Inflammatory macrophage treated with lipopolysaccharide for 1 hour (primary cell): ENCODE measurements around the gene OR5H6.
A peak's percentile ranks its signal among the peaks of the same experiment; 100 is the strongest.
"Not testable (repeated sequence)": the region's sequence is repeated elsewhere in the genome, so short reads cannot be mapped to it uniquely, and the experiment has no call there.

Experiments
- DNase-seq, 2 donors: peaks; one replicate each; pipeline ENCODE4 v3.0.0-alpha.2; 2020 to 2022

Gene OR5H6

GRCh38 chr3:98263944-98264343, at the start of gene OR5H6:
OR5H6 (plus strand) TSS chr3:98264244; CDS start chr3:98264333, 89 bp downstream.
- DNase-seq = no peak

- DNase-seq = peak; percentile 41 to 53
These were observed 49.0 kb upstream of the OR5H6 start for GRCh38 chr3:98215051-98215450.

GRCh38 chr3:98223907-98224672, 40.0 kb upstream of the OR5H6 start:
- DNase-seq = no peak

- no peak for DNase-seq
These were observed 31.6 kb upstream of the OR5H6 start for GRCh38 chr3:98232489-98232888.

GRCh38 chr3:98233468-98233867, 30.6 kb upstream of the OR5H6 start:
- DNase-seq = peak in 1 of 2 donors; percentile 6

GRCh38 chr3:98240131-98240530, 23.9 kb upstream of the OR5H6 start:
- peak; percentile 63 to 78 for DNase-seq

GRCh38 chr3:98242155-98242554, 21.9 kb upstream of the OR5H6 start:
- DNase-seq = no peak

- DNase-seq = no peak
These were observed 20.2 kb upstream of the OR5H6 start for GRCh38 chr3:98243843-98244242.

- DNase-seq = no peak
These were observed 17.9 kb upstream of the OR5H6 start for GRCh38 chr3:98246142-98246541.

GRCh38 chr3:98256026-98256425, 8.0 kb upstream of the OR5H6 start:
- DNase-seq = not testable (repeated sequence)

GRCh38 chr3:98259707-98260106, 4.3 kb upstream of the OR5H6 start:
- DNase-seq = peak in 1 of 2 donors; percentile 3

GRCh38 chr3:98262046-98262445, 2.0 kb upstream of the OR5H6 start:
- no peak for DNase-seq

GRCh38 chr3:98269846-98270245, 5.8 kb downstream of the OR5H6 start:
- no peak for DNase-seq

GRCh38 chr3:98272126-98272525, 8.1 kb downstream of the OR5H6 start:
- DNase-seq = no peak

- DNase-seq = no peak
These were observed 10.9 kb downstream of the OR5H6 start for GRCh38 chr3:98274914-98275313.

GRCh38 chr3:98282205-98282604, 18.2 kb downstream of the OR5H6 start, which contains the start of gene OR5H2:
OR5H2 (plus strand) TSS chr3:98282505; CDS start chr3:98282903, 398 bp downstream.
- no peak for DNase-seq

- DNase-seq = no peak
These were observed 26.9 kb downstream of the OR5H6 start for GRCh38 chr3:98290916-98291315.

GRCh38 chr3:98291332-98291957, 27.4 kb downstream of the OR5H6 start:
- no peak for DNase-seq
